Keratinocyte (primary cell): ENCODE results near the gene RBM18. TPM values are rescaled to one million over a fixed set of nuclear protein-coding genes. Genes with fewer than 3 reads are reported as not detected.

Source experiments
- DNase-seq: peaks from one replicate; pipeline ENCODE4 v3.0.0-alpha.2; 2011; ENCODE audit warnings: low read depth, missing footprints, low spot score
- FAIRE-seq: peaks from 2 replicates; lab custom pipeline; 2011; peaks lifted over from hg19 to GRCh38; lab: Jason Lieb, UNC
- H2AFZ ChIP-seq: 2 replicates; pipeline ENCODE4 v1.6.0; 2012; ENCODE audit warnings: low read length, control low read depth, inconsistent platforms; ENCODE audit not compliant: control insufficient read depth
- H3K27ac ChIP-seq: 2 replicates; pipeline ENCODE4 v1.5.1; 2011; ENCODE audit warnings: low read length; ENCODE audit not compliant: control insufficient read depth, insufficient read depth
- H3K27me3 ChIP-seq: 3 replicates; pipeline ENCODE4 v1.6.0; 2011; ENCODE audit warnings: low read length; ENCODE audit not compliant: control insufficient read depth, insufficient read depth; ENCODE audit errors: extremely low read depth
- H3K36me3 ChIP-seq, 2 experiments: 2 replicates in 1 of 2; 3 replicates in 1 of 2; pipeline ENCODE4 v1.5.1; 2011; ENCODE audit warnings: low read length in 2 of 2, mild to moderate bottlenecking in 1 of 2; ENCODE audit not compliant: control insufficient read depth in 2 of 2, insufficient read depth in 2 of 2; ENCODE audit errors: extremely low read depth in 1 of 2
- H3K4me1 ChIP-seq: 3 replicates; pipeline ENCODE4 v1.5.1; 2011; ENCODE audit warnings: low read length; ENCODE audit not compliant: control insufficient read depth, insufficient read depth; ENCODE audit errors: extremely low read depth
- H3K4me2 ChIP-seq: 3 replicates; pipeline ENCODE4 v1.6.0; 2011; ENCODE audit warnings: low read depth, low read length; ENCODE audit not compliant: control insufficient read depth, insufficient read depth; ENCODE audit errors: extremely low read depth
- H3K4me3 ChIP-seq, 3 experiments: fragments of 200-600 bp in 1 of 3; sonication (generic) in 1 of 3; 2 replicates in 2 of 3; 3 replicates in 1 of 3; pipeline ENCODE4 v1.5.1; 2011 to 2016; ENCODE audit warnings: low read length in 3 of 3, mild to moderate bottlenecking in 3 of 3, control low read depth in 2 of 3, inconsistent platforms in 1 of 3, low read depth in 1 of 3, mixed read lengths in 1 of 3, mixed run types in 1 of 3, moderate library complexity in 1 of 3; ENCODE audit not compliant: control insufficient read depth in 2 of 3, insufficient read depth in 2 of 3; ENCODE audit errors: extremely low read depth in 1 of 3
- H3K79me2 ChIP-seq: 2 replicates; pipeline ENCODE4 v1.6.0; 2012; ENCODE audit warnings: low read length; ENCODE audit not compliant: control insufficient read depth, insufficient read depth
- H3K9ac ChIP-seq: 3 replicates; pipeline ENCODE4 v1.6.0; 2011; ENCODE audit warnings: low read length; ENCODE audit not compliant: control insufficient read depth, insufficient read depth; ENCODE audit errors: extremely low read depth
- H3K9me1 ChIP-seq: 3 replicates; pipeline ENCODE4 v1.6.0; 2011; ENCODE audit warnings: low read length; ENCODE audit not compliant: control insufficient read depth, insufficient read depth; ENCODE audit errors: extremely low read depth
- H3K9me3 ChIP-seq: 2 replicates; pipeline ENCODE4 v1.5.1; 2012; ENCODE audit warnings: low read depth, low read length; ENCODE audit not compliant: control insufficient read depth
- H4K20me1 ChIP-seq: 3 replicates; pipeline ENCODE4 v1.6.0; 2011; ENCODE audit warnings: low read length; ENCODE audit not compliant: control insufficient read depth, insufficient read depth; ENCODE audit errors: extremely low read depth
- CTCF ChIP-seq, 3 experiments: IDR thresholded peaks in 1 of 3; conservative IDR thresholded peaks in 1 of 3; optimal IDR thresholded peaks in 1 of 3; 2 replicates in 2 of 3; 3 replicates in 1 of 3; pipeline versions ENCODE3 to v1.5.1; 2011; ENCODE audit warnings: low read length in 3 of 3, mild to moderate bottlenecking in 3 of 3, moderate library complexity in 2 of 3, control low read depth in 1 of 3, inconsistent platforms in 1 of 3; ENCODE audit not compliant: insufficient read depth in 2 of 3; ENCODE audit errors: extremely low read depth in 1 of 3
- EZH2 ChIP-seq: IDR thresholded peaks from one replicate; pipeline ENCODE4 v1.6.1; 2012; ENCODE audit warnings: inconsistent platforms, mild to moderate bottlenecking, low read length, moderate library complexity
- dilution Hi-C: fragments of 300-500 bp; cut with MboI; formaldehyde crosslinking; loops from one replicate; pipeline ENCODE4 v1.7.0; 2020; ENCODE audit warnings: low sequenced_read_pairs; ENCODE audit not compliant: extremely low pct_ligation_motif_present
- polyA plus RNA-seq, 5 experiments: library from polyadenylated mRNA; depleted of rRNA in 3 of 5; stranded (reverse) in 3 of 5; stranded (forward) in 1 of 5; unstranded in 1 of 5; fragments of >200 nt; gene quantifications; 1 replicate in 1 of 5; 2 replicates in 3 of 5; 3 replicates in 1 of 5; pipeline versions ENCODE4 v1.2.1 to v1.2.3, GENCODE V29; 2011 to 2012; ENCODE audit warnings: missing spikeins in 2 of 5, low read depth in 1 of 5, low replicate concordance in 1 of 5

Gene RBM18
- polyA plus RNA-seq, 1 donor (not counting 4 experiments of a cell fraction or from before 2014, with no cell fraction given), result 43.4 TPM

GRCh38 chr9:122291458-122291857, 26.8 kb upstream of the RBM18 start:
- H3K36me3 ChIP-seq, result peaks cover 11 to 42% of the 10 kb centered on the region in 2 experiments

GRCh38 chr9:122287214-122287720, 22.6 kb upstream of the RBM18 start:
- TF ChIP-seq CTCF (optimal IDR thresholded peaks at IDR 0.05 in 1 of 3, IDR thresholded peaks at IDR 0.05 in 1 of 3, conservative IDR thresholded peaks at IDR 0.05 in 1 of 3; ENCODE audit: extremely low read depth in 1 of 3, insufficient read depth in 2 of 3, low read length in 3 of 3), result no peak
- TF ChIP-seq EZH2, result no peak
- Histone ChIP-seq H3K4me2 (no peak overlapping the region), H3K4me3 (no peak overlapping the region), H3K36me3 (peaks cover 15 to 33% of the 10 kb centered on the region in 2 experiments), H3K9me3 (no peaks in the 10 kb centered on the region), H3K79me2 (peaks cover 5% of the 10 kb centered on the region), H4K20me1 (no peaks in the 10 kb centered on the region), H3K9ac (no peak overlapping the region), H3K27ac (no peak overlapping the region), H3K9me1 (no peaks in the 10 kb centered on the region), H3K4me1 (no peaks in the 10 kb centered on the region), H2AFZ (no peak overlapping the region), H3K27me3 (no peaks in the 10 kb centered on the region)
- no peak for FAIRE-seq
- DNase-seq, result no peak
- dilution Hi-C loops, result no loop called here

More at GRCh38 chr9:122291458-122291857, 26.8 kb upstream of the RBM18 start:
- H4K20me1 ChIP-seq, result no peaks in the 10 kb centered on the region
- no peak overlapping the region for H2AFZ ChIP-seq
- no peak overlapping the region for H3K4me3 ChIP-seq
- H3K79me2 ChIP-seq, result peaks cover 2% of the 10 kb centered on the region
- no peaks in the 10 kb centered on the region for H3K4me1 ChIP-seq
- H3K27me3 ChIP-seq, result no peaks in the 10 kb centered on the region
- no peak overlapping the region for H3K27ac ChIP-seq
- no peak overlapping the region for H3K9ac ChIP-seq
- H3K9me1 ChIP-seq, result no peaks in the 10 kb centered on the region
- no peak overlapping the region for H3K4me2 ChIP-seq
- TF ChIP-seq CTCF (optimal IDR thresholded peaks at IDR 0.05 in 1 of 3, IDR thresholded peaks at IDR 0.05 in 1 of 3, conservative IDR thresholded peaks at IDR 0.05 in 1 of 3; ENCODE audit: extremely low read depth in 1 of 3, insufficient read depth in 2 of 3, low read length in 3 of 3) (no peak), EZH2 (no peak)
- dilution Hi-C loops, result no loop called here
- DNase-seq (no peak), FAIRE-seq (no peak)
- no peaks in the 10 kb centered on the region for H3K9me3 ChIP-seq
